Upper lobe of left lung (tissue), 6 donors: Measurements from ENCODE around the gene CDH13. TPM values are rescaled to one million over a fixed set of nuclear protein-coding genes. Genes with fewer than 3 reads are reported as not detected.

Experiments used
- ATAC-seq, 2 donors: fragments of 200-7000 bp; cut with Tn5 transposase; one replicate each; pipeline ENCODE4 v1.9.1; 2022; ENCODE audit warnings: mild to moderate bottlenecking in 2 of 2, moderate library complexity in 2 of 2; ENCODE audit not compliant: low FRiP score in 2 of 2
- DNase-seq, 2 donors: peaks; one replicate each; pipeline ENCODE4 v3.0.0-alpha.2; 2019 to 2020
- H3K27ac ChIP-seq, 4 donors: fragments of 200-600 bp; sonication (generic); one replicate each; pipeline ENCODE4 v1.5.1; 2016 to 2019
- H3K27me3 ChIP-seq, 4 donors: fragments of 200-600 bp; sonication (generic); one replicate each; pipeline ENCODE4 v1.5.1; 2017 to 2019
- H3K36me3 ChIP-seq, 4 donors: fragments of 200-600 bp; sonication (generic); one replicate each; pipeline ENCODE4 v1.5.1; 2016 to 2019
- H3K4me1 ChIP-seq, 4 donors: fragments of 200-600 bp; sonication (generic); one replicate each; pipeline ENCODE4 v1.5.1; 2018 to 2019
- H3K4me3 ChIP-seq, 4 donors: fragments of 200-600 bp; sonication (generic); one replicate each; pipeline ENCODE4 v1.5.1; 2017 to 2019; ENCODE audit warnings: mild to moderate bottlenecking in 2 of 4, moderate library complexity in 1 of 4
- H3K9me3 ChIP-seq, 4 donors: fragments of 200-600 bp; sonication (generic); one replicate each; pipeline ENCODE4 v1.5.1; 2018 to 2019
- EP300 ChIP-seq, 4 donors: sonication (generic); formaldehyde crosslinking; IDR thresholded peaks; one replicate each; pipeline ENCODE4 v1.5.1; 2017; ENCODE audit warnings: antibody characterized with exemption in 4 of 4, control low read depth in 2 of 4
- POLR2A ChIP-seq, 4 donors: fragments of 450-650 bp; IDR thresholded peaks; one replicate each; pipeline ENCODE4 v1.5.1; 2016 to 2017; ENCODE audit warnings: antibody characterized with exemption in 4 of 4, mild to moderate bottlenecking in 2 of 4
- POLR2AphosphoS5 ChIP-seq, 2 donors: sonication (generic); formaldehyde crosslinking; IDR thresholded peaks; one replicate each; pipeline ENCODE4 v1.5.1; 2017; ENCODE audit warnings: antibody characterized with exemption in 2 of 2
- WGBS, 2 donors: methylation state at CpG; one replicate each; pipeline ENCODE4 v1.1.5; 2017 to 2018; 5-methylcytosine and 5-hydroxymethylcytosine counted together
- total RNA-seq, 6 donors: library from RNA; depleted of rRNA in 4 of 6; stranded (reverse); fragments of >200 nt in 4 of 6; gene quantifications; one replicate each; pipeline versions ENCODE4 v1.1.0 to v1.2.1, GENCODE V29; 2016 to 2021
- TF ChIP-seq, protein P1 (sequence below), 6 experiments: fragments of 450-650 bp in 4 of 6; fragments of 200-600 bp in 2 of 6; sonication (generic) in 2 of 6; IDR thresholded peaks; one replicate each; pipeline ENCODE4 v1.5.1; 2016 to 2019; ENCODE audit warnings: antibody characterized with exemption in 6 of 6
- donor health status: DM: no; HTN: no; CAD: no; lungs with moderate emphysema.
- donor health status: DM: no; HTN: yes; CAD: no; lungs with severe emphysema.

CDH13 gene
- total RNA-seq, 6 donors from 2014 or later = 11.3 to 39.8 (median 19.9) TPM

GRCh38 chr16:83023011-83023410, 396.2 kb downstream of the CDH13 start:
- Histone ChIP-seq H3K36me3 (no peaks in the 10 kb centered on the region), H3K27me3 (no peaks in the 10 kb centered on the region), H3K4me1 (no peaks in the 10 kb centered on the region), H3K27ac (no peak overlapping the region), H3K9me3 (no peaks in the 10 kb centered on the region), H3K4me3 (no peak overlapping the region)
- WGBS, 2 donors = 78 to 88% methylated on average over 4 of the region's 4 CpGs
- DNase-seq (no peak), ATAC-seq (no peak)
- TF ChIP-seq, protein P1, sequence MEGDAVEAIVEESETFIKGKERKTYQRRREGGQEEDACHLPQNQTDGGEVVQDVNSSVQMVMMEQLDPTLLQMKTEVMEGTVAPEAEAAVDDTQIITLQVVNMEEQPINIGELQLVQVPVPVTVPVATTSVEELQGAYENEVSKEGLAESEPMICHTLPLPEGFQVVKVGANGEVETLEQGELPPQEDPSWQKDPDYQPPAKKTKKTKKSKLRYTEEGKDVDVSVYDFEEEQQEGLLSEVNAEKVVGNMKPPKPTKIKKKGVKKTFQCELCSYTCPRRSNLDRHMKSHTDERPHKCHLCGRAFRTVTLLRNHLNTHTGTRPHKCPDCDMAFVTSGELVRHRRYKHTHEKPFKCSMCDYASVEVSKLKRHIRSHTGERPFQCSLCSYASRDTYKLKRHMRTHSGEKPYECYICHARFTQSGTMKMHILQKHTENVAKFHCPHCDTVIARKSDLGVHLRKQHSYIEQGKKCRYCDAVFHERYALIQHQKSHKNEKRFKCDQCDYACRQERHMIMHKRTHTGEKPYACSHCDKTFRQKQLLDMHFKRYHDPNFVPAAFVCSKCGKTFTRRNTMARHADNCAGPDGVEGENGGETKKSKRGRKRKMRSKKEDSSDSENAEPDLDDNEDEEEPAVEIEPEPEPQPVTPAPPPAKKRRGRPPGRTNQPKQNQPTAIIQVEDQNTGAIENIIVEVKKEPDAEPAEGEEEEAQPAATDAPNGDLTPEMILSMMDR (IDR thresholded peaks at IDR 0.05) = no peak
- no peak for TF ChIP-seq EP300 (IDR thresholded peaks at IDR 0.05)
- TF ChIP-seq POLR2AphosphoS5 (IDR thresholded peaks at IDR 0.05) = no peak
- TF ChIP-seq POLR2A (IDR thresholded peaks at IDR 0.05) = no peak

DNA sequence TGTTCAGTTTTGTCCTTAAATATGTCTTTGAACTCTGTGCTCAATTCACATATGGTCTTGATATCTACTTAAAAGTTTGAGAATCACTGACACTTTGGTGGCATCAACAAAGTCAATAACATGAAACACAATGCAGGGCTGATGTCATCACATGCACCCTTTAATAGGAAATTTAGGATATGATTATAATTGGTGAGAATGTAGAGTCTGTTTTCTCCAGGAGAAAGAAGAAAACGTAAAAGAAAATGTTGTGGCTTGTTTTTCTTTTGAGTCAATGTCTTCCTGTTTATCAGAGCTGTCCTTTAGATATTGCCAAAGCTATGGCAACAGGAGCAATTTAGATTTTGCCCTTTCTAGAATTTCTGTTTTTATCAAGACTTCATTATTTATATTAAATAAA, 396.9 kb downstream of the CDH13 start:
- H3K27me3 ChIP-seq = no peaks in the 10 kb centered on the region
- ATAC-seq (no peak), DNase-seq (no peak)
- no peaks in the 10 kb centered on the region for H3K9me3 ChIP-seq
- H3K4me1 ChIP-seq = no peaks in the 10 kb centered on the region
- H3K27ac ChIP-seq = no peak overlapping the region
- TF ChIP-seq POLR2A (IDR thresholded peaks at IDR 0.05) (no peak), EP300 (IDR thresholded peaks at IDR 0.05) (no peak), POLR2AphosphoS5 (IDR thresholded peaks at IDR 0.05) (no peak)
- TF ChIP-seq, protein P1 (IDR thresholded peaks at IDR 0.05) = no peak
- H3K4me3 ChIP-seq = no peak overlapping the region
- H3K36me3 ChIP-seq = no peaks in the 10 kb centered on the region
- whole genome bisulfite sequencing, 2 donors = 65 to 74% methylated on average over 1 of the region's 1 CpG

- Histone ChIP-seq H3K4me3 (no peak overlapping the region), H3K4me1 (no peaks in the 10 kb centered on the region), H3K9me3 (no peaks in the 10 kb centered on the region), H3K36me3 (no peaks in the 10 kb centered on the region), H3K27me3 (no peaks in the 10 kb centered on the region), H3K27ac (no peak overlapping the region)
- TF ChIP-seq EP300 (IDR thresholded peaks at IDR 0.05) = no peak
- TF ChIP-seq, protein P1 (IDR thresholded peaks at IDR 0.05) = no peak
- TF ChIP-seq POLR2A (IDR thresholded peaks at IDR 0.05) = no peak
- no peak for TF ChIP-seq POLR2AphosphoS5 (IDR thresholded peaks at IDR 0.05)
- 41 to 50% methylated on average over 3 of the region's 3 CpGs for WGBS, 2 donors
- no peak for DNase-seq
- no peak for ATAC-seq
These were observed 401.2 kb downstream of the CDH13 start for GRCh38 chr16:83027973-83028372.

- ATAC-seq = no peak
- Histone ChIP-seq H3K4me1 (no peaks in the 10 kb centered on the region), H3K27ac (no peak overlapping the region), H3K36me3 (no peaks in the 10 kb centered on the region), H3K27me3 (no peaks in the 10 kb centered on the region), H3K9me3 (no peaks in the 10 kb centered on the region), H3K4me3 (no peak overlapping the region)
- 79 to 85% methylated on average over 2 of the region's 2 CpGs for WGBS, 2 donors
- no peak for TF ChIP-seq EP300 (IDR thresholded peaks at IDR 0.05)
- TF ChIP-seq, protein P1 (IDR thresholded peaks at IDR 0.05) = no peak
- no peak for TF ChIP-seq POLR2AphosphoS5 (IDR thresholded peaks at IDR 0.05)
- TF ChIP-seq POLR2A (IDR thresholded peaks at IDR 0.05) = no peak
- no peak for DNase-seq
These were observed 402.7 kb downstream of the CDH13 start for GRCh38 chr16:83029467-83029866.

DNA sequence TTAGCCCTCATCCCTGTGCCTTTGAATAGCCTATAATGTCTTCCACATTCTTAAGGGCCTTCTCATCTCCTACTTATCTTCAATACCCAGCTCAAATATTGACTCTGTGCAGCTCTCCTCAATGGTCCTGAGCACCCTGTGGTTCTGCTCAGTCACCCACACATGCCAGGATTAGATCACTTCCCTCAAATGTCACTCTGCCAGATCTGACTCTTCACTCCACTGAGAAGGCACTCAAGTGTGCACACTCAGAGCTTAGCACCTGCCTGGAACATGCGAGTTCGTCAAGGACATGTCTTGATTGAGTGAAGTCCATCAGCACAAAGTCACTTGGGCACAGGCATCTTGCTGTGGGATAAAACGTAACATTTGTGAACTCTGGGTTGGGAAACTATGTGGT, 404.8 kb downstream of the CDH13 start:
- DNase-seq = peak in 1 of 2 donors; percentile 49
- WGBS, 2 donors = 71 to 85% methylated on average over 3 of the region's 3 CpGs

More for the DNA sequence above, 404.8 kb downstream of the CDH13 start:
- H3K4me1 ChIP-seq = no peaks in the 10 kb centered on the region
- peak in 1 of 4 donors; percentile 81 for TF ChIP-seq EP300 (IDR thresholded peaks at IDR 0.05)
- TF ChIP-seq, protein P1 (IDR thresholded peaks at IDR 0.05) = no peak
- TF ChIP-seq POLR2A (IDR thresholded peaks at IDR 0.05) = no peak
- peak in 1 of 2 donors; percentile 41 for TF ChIP-seq POLR2AphosphoS5 (IDR thresholded peaks at IDR 0.05)
- no peak overlapping the region for H3K4me3 ChIP-seq
- H3K36me3 ChIP-seq = no peaks in the 10 kb centered on the region
- no peak overlapping the region for H3K27ac ChIP-seq
- no peaks in the 10 kb centered on the region for H3K27me3 ChIP-seq
- ATAC-seq = no peak
- no peaks in the 10 kb centered on the region for H3K9me3 ChIP-seq
